Panc1 (cell line): ENCODE results near the gene TAOK3.

Experiments
- CTCF ChIP-seq: fragments of 450-650 bp; IDR thresholded peaks from 2 replicates; pipeline ENCODE4 v1.5.1; 2017; ENCODE audit warnings: mild to moderate bottlenecking
- POLR2AphosphoS5 ChIP-seq: IDR thresholded peaks from 2 replicates; pipeline ENCODE4 v1.6.1; 2012; ENCODE audit warnings: mild to moderate bottlenecking, low read depth, low read length, moderate library complexity
- REST ChIP-seq, 2 experiments: IDR thresholded peaks; 2 replicates each; pipeline ENCODE4 v1.6.1; 2011 to 2012; ENCODE audit warnings: low read depth in 2 of 2, control low read depth in 1 of 2, low read length in 1 of 2, mild to moderate bottlenecking in 1 of 2, moderate library complexity in 1 of 2; ENCODE audit not compliant: insufficient read depth in 1 of 2

GRCh38 chr12:118317729-118318128 lies 55.0 kb downstream of the TAOK3 start:
- TF ChIP-seq CTCF (no peak), REST (IDR thresholded peaks at IDR 0.05; ENCODE audit: insufficient read depth in 1 of 2, low read depth in 2 of 2, low read length in 1 of 2) (no peak), POLR2AphosphoS5 (no peak)
